ENCODE results near the gene CPNE6.

CPNE6 gene

DNA sequence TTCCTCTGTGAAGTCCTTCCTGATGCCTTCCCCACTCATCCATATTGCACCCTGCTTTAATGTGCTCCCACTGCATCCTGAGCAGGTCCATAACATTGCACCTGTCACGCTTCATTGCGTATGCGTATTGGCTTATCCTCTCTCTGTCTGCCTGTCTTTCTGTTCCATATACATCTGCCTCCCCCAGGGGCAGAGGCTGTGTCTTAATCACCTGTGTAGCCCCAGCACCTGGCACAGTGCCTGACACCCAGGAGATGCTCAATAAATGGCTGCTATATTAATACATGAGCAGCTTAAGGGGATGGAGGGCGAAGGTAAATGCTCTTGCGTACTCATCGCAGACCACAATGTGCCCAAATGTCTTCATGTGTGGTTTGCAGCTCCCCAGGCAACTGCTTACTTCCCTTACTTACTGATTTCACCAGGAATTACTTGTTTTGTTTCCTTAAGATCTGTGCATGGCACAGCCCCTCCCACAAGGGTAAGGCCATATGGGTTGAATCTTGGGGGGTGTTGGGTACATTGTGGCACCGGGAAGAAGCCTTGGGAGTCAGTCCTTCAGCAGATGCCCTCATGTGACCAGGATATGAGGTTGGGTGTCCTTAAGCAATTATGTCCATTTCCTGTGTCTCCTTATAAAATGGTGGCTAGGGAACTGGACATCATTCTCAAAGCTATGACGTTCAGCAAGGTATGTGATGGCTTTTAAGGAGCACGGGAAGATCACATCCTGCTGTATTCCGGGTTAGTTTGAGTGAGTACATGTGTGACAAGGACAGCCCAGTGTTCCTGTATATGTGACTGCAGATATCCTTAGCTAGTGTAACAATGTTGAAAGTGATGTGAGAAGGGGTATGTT is 848 bp upstream of the CPNE6 start:
- DNase-seq: no peak

DNA sequence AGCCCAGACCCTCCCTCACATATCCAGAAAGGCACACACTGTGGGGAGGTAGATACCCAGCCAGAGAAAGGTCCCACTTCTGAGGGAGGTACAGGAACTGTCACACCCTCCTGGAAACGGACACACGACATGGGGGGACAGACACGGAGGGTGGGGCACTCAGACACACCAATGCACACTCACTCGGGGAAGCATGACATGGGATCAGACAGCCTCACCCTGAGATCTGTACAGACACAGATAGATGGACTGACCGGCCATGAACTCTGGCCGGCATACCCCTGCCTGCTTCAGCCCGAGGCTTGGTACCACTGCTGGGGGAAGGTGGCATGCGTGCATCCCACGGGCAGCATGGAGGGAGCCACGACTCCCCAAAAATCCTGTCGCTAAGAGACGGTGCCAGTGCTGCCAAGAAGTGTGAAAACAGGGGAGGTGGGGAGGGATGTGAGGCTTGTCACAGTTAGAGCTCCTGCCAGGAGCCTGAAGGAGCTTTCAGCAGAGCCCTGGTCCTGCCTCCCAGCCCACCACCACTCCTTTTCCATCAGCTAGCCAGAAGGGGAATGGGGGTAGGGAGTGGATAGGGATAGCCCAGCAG is 571 bp downstream of the CPNE6 start:
- DNase-seq: no peak

DNA sequence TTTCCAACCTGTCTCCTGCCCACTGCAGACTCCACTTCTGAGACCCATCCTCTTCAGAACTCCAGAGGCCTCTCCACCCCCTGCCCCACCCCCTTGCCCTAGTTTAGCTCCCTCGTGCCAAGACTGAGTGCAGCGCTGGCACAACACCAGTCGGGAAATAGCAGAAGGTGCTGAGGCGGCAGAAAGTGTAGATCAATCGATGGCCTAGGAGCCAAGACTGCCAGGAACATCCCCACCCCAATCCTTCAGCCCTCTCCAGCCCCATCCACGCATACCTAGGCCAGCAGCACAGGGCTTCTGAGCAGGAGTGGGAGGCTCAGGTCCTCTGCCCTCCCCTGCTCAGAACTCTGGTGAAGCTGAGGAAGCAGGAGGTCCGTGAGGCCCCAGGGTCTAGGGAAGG is 1.1 kb downstream of the CPNE6 start:
- DNase-seq: peak in 1 of 2 donors; percentile 27

DNA sequence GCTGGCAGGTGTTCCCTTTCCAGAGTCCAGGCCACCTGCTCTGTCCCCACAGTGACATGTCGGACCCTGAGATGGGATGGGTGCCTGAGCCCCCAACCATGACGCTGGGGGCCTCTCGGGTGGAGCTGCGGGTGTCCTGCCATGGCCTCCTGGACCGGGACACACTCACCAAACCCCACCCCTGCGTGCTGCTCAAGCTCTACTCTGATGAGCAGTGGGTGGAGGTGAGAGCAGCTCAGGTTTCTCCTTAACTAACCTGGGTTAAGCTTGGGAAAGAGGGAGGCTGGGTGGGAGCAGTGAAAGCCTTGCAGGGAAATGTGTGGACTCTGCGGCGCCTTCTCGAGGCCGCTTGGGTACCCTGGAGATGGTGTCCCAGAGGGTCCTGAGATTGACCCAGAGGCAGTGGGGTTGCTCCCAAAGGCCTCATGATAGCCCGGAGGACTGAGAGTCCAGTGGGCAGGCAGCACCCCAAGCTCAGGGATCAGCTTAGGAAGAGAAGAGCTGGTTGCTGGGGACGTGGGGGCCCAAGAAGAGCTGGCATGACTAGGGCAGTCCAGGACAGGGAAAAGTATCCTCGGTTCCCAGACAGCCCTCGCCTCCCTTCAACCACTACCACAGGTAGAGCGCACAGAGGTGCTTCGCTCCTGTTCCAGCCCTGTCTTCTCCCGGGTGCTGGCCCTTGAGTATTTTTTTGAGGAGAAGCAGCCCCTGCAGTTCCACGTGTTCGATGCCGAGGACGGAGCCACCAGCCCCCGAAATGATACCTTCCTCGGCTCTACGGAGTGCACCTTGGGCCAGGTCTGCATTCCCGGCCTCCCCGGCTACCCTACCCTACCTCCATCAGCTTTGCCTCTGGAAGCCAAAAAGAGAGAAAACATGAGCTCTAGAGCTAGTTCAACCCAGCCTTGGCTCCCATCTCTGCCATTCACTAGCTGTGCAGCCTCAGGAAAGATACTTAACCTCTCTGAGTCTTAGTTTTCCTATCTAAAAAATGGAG is 1.8 kb downstream of the CPNE6 start:
- DNase-seq: no peak

DNA sequence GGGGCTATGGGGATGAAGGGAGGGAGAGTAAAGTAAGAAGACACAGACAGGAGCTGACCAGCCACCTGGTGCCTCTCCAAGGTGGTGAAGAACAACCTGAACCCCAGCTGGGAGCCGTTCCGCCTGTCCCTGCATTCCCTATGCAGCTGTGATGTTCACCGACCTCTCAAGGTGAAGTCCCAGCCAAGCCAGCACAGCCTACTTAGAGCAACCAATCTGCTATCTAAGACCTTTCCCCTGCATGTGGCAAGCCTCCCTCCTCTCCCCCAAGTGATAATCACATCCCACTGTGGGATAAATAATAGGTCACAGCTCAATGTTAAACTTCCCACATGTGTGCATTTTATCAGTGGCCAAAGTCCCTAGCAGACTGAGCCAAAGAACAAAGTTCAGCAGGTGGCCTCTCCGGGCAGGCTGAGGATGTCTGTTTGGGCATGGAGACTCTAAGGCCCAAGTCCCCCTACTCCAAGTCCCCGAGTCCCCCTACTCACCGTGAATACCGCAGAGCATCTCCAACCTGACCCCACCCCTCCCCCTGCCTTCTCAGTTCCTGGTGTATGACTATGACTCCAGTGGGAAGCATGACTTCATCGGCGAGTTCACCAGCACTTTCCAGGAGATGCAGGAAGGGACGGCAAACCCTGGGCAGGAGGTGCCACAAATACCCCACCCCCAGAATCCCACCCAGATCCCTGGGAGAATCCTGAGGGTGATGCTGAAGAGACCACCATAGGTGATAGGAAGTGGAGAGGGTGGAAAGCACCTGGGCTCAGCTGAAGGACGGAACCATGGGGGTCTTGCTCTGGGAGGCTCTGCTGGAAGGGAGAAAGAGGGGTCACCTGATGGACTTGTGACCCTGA is 3.5 kb downstream of the CPNE6 start:
- DNase-seq: no peak

DNA sequence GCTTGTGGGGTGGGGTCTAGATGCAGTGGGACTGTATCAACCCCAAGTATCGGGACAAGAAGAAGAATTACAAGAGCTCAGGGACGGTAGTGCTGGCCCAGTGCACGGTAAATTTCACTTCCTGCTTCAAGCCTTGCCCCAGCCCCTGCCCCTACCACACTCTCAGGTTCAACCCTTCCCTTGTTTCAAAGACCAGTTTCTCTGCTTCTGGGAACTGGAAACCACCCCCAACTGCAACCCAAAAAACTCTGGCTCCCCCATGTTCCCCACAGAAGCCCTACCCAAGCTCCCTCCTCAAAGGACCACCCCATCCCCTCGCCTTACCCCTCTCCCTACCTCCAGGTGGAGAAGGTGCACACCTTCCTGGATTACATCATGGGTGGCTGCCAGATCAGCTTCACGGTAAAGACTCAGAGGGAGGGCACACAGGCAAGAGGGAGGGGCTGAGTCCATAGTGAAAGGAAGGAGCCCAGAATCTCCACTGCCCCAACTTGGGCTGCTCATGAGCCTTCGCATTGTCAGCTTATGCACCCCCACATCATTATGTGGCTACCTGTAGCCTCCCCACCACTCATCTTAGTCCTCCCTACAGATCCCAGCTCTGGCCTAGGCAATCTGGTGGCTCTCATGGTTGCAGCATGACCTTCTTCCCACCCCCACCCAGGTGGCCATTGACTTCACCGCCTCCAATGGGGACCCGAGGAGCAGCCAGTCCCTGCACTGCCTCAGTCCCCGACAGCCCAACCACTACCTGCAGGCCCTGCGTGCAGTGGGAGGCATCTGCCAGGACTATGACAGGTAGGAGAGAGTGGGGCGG is 4.3 kb downstream of the CPNE6 start:
- no peak for DNase-seq

DNA sequence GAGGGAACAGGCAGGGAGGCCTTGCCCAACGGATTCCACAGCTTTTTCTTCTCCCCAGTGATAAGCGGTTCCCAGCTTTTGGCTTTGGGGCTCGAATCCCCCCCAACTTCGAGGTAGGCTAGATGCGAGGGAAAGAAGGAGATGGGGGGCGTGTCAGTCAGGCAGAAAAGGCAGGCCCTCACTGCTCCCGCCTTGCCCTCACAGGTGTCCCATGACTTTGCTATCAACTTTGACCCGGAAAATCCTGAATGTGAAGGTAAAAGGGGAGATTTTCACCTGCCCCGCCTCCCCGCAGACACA is 4.9 kb downstream of the CPNE6 start:
- DNase-seq: no peak

DNA sequence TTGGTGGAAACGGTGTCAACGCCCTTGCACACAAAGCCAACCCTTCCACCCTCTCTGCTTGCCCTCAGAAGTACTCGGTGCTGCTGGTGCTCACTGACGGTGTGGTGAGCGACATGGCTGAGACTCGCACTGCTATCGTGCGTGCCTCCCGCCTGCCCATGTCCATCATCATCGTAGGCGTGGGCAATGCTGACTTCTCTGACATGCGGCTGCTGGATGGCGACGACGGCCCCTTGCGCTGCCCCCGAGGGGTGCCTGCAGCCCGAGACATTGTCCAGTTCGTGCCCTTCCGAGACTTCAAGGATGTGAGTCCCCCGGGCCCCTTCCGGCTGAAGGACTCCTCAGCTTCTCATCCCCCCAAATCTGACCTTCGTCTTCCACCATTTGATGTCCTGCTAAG is 5.7 kb downstream of the CPNE6 start:
- no peak for DNase-seq

DNA sequence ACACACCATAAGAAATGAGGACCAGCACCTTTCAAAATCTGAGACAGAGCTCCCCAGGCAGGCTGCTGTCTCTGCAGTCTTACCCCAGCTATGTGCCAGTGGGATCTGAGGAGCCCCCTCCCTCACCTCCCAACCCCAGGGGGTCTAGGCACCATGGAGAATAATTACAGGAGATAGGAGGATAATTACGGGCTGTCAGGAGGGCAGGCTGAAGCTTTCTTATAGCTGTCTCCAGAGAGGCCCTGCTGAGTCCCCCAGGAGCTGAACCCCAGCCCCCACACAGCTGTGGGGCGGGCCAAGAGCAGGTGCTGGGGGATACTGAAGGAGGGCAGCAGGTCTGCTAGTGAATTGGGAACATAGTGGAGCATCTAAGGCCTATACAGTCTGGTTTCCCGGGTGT is 6.8 kb downstream of the CPNE6 start:
- no peak for DNase-seq

DNA sequence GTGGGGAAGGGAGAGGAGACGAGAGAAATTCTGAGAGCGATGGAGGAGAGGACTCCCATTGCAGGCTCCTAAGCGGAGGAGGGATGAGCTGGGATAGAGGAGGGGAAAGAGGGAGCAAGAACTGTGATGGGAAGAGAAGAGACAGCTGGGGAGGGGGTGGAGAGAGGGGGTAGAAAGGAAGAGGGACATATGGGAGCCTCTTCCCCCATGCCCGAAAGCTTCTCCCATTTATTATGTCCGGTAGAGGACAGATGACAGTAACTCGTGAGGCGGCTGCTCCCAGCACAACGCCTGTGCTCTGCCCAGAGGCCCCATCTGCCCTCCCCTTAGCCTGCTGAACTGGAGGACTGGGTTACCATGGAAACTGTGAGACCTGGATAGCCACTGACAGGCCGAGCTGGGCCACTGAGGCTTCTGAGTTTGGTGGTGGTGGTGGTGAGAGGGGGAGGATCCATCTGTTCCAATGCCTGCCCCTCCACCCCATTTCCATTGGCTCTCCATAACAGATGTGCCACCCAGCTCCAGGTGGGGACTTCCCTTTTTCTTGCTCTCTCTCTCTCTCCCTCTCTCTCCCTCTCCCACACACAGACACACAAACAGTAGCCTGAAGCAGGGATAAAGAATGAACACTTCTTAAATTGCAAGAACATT is 8.3 kb downstream of the CPNE6 start:
- peak in 1 of 2 donors; percentile 20 for DNase-seq

DNA sequence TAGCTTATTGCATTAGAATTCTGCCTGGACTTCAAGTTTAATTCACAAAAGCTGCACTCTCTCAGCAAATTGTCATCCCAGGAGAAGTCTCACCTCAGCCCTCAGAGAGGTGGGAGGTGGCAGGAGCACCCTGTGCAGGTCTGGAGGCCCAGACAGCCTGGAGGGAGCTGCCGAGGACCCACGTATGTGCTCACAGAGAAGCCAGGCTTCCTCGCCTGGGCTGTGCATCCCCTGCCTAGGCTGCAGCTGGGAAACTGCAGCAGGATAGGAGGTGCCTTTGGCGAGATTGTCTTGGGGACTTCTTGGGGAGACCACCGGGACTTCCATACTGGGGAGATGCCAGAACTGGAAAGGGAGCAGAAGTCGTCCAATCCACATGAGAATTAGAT is 8.8 kb downstream of the CPNE6 start:
- peak in 1 of 2 donors; percentile 13 for DNase-seq

DNA sequence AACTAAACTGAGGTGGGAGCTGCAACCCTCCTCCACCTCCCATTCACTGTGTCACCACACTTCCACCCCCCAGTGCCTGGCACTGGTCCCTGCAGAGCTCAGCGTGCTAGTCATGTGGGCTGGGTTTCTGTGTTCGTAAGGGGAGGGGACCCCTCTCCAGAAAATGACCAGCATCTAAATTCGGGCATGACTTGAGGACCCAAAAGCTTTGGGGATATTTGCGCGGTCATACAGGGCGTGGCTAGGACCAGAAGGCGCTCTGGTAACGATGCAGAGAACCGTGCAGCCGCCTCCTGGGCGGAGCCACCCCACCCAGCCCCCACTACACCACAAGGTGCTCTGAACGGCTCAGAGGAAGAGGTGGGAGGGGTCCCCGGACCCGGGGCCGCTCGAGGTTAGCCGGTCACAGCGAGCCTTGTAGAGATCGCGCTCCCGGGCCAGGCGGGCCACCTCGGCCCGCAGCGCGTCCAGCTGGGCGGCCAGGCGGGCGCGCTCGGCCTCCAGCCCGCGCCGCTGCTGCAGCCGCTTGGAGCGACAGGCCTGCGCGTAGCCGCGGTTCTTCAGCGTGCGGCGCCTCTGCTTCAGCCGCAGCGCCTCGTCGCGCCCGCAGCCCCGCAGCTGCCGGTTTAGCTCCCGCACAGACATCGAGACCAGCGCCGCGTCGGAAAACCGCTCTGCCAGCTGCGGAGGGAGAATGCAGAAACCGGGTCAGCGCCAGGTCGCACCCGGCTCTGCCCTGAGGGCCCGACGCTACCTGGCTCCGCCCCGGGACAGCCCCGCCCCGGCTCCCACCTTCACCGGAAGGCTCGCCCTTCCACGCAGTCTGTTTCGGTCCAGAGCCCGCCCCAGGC is 9.8 kb downstream of the CPNE6 start:
- DNase-seq: peak; percentile 34 to 39

DNA sequence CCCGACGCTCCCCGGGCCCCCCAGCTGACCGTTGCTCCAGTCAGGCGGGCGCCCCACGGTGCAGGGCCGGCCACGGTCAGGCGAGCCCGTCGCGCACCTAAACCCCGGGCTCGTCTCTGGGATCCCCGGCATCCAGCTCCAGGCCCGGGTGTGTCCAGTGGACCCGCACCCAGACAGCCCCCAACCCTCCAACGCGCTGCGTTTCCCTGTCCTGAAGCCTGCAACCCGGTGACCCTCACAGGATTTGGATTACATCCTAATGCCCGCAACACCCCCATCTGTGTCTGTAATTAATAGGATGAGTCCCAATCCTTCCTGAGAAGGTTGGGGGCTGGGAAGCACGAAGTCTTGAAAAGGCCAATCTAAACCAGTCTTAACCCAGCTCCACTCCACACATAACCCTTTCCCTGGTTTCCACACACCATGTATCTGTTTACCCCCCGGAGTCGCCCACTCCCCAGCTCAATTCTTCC is 10.4 kb downstream of the CPNE6 start:
- no peak for DNase-seq

DNA sequence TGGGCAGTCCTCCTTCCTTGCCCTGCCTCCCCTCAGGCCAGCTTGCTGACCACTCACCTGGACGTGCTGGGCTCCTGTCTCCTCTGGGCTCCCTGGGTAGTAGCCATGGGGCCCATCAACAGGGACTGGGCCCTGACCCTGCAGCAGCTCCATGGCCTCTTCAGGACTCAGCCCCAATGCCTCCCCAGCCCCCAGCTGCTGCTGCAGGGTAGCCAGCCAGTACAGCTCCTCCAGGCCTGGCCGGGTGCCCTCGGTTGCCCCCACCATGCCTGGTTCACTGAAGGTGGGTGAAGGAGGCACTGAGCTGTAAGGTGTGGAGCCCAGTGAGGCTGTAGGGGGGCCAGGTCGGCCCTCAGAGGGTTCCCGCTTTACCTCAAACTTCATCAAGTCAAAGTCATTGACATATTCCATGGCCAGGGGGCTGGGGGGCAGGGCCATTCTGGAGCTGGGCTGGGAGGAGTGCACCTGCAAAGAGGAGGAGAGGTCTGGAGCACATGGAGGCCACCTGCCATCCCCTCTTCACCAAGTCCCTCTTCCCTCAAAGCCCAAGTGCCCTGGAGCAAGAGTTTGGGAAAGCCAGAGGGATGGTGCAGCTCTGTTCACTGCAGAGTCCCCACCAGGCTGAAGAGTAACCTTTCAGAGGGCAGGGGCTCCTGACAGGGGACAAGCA is 11.2 kb downstream of the CPNE6 start:
- no peak for DNase-seq

DNA sequence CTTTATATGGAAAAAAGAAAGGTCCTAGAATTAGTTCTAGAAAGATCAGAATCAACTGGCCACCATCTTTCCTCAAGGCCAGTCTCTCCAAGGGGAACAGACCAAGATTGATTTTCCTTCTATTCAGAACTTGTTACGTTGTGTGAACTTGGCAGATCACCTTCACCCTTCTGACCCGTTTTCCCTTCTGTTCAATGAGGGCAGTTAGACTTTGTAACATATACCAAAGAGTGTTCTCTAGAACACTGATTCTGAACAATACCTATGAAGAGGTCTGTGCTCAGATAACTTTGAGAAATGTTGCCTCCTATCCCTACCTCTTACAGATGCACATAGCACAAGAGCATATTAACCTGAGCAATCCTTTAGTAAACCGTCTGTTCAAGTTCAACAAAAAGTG is 12.1 kb downstream of the CPNE6 start:
- no peak for DNase-seq

DNA sequence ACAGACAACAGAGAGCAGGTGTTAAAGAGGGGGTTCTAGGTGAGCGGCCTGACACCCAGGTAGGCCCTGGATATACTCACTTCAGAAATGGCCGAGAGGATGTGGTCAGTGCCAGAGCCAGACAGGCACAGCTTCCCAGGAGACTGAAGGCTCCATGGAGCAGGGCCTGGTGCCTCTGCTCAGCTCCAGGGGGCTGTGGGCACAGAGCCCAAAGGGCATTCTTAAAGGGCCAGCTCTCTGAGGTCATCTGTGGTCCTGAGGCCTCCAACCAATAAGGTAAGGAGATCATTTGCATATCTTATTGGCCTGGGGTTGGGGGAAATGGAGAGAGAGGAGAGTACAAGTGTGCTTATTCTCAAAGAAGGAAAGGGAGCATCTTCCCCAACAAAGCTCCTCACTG is 13.1 kb downstream of the CPNE6 start:
- no peak for DNase-seq

DNA sequence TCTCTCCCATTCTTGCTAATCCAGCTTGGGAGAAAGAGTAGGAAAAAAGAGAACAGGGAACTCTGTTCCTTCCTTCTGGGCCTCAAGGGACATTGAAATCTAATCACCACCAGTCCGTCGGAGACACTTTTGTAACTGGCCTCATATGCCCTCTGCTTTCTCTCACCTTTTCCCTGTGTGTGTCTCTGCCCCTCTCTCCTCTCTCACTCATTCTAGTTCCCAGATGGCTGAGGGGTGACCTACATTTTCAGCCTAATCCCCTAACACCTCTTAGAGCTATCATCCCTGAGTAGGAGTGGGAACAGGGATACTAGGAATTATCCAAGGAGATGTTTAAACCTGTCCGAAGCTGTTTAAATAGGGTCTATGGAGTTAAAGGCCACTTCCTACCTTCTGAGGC is 13.9 kb downstream of the CPNE6 start:
- no peak for DNase-seq

DNA sequence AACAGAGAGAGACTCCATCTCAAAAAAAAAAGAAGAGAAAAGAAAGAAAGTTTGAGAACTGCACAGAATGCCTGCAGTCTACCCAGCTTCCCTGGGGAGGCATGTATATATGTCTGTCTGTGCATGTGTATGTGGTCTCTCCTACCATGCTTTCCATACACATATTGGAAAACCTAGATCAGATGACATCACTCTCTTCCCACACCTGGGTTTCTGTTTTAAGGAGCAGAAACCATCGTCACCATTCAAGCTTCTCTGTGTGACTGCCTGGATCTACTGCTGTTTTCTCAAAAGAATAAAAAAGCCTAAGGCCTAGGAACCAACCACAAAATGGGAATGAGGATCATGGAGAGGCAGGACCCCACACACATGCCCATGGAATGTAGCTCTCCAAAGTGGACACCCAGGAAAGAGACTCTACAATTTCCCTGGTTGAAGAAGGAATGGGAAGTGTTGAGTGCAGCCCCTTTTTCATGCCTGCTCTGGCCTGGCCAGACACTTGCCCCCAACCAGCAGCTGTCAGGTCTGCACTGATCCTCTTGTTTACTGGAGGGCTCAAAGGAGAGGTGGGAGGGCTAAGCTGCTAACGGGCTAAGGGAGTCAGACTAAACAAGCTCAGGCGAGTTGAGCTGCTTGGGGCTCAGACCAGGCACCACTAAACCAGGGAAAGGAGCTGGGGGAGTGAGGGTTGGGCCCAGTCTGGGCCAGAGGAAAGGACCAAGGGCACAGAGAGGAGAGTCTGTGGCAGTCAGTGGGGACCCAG is 15.0 kb downstream of the CPNE6 start:
- no peak for DNase-seq

DNA sequence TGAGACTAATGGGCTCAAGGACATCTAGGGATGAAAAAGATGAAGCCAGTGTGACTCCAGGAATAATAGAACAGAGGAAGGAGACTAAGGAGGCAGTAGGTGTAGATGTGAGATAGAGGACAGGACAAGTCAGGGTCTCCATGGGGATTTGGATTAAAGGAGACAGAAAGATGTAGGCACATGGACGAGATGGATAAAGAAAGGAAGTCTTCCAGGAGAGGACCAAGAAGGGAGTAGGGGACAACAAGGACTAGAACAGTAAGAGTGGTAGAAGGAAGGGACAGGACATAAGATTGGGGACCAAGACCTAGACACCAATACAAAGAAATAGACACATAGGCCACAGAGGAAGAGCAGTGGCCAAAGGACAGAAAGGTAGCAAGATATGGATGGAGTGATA is 15.6 kb downstream of the CPNE6 start:
- no peak for DNase-seq

All from hippocampal formation (tissue), 2 donors.